Bronchial epithelial cell (primary cell): ENCODE measurements around the gene DUSP7. TPM values are rescaled to one million over a fixed set of nuclear protein-coding genes. Genes with fewer than 3 reads are reported as not detected.

Source experiments
- DNase-seq: peaks from one replicate; pipeline ENCODE4 v3.0.0-alpha.2; 2010; ENCODE audit warnings: low read depth
- FAIRE-seq: peaks from 2 replicates; lab custom pipeline; 2011; peaks lifted over from hg19 to GRCh38; lab: Jason Lieb, UNC
- H3K27me3 ChIP-seq: 2 replicates; pipeline ENCODE4 v1.5.1; 2011; ENCODE audit warnings: low read length; ENCODE audit not compliant: control insufficient read depth, insufficient read depth
- H3K36me3 ChIP-seq: 2 replicates; pipeline ENCODE4 v1.5.1; 2011; ENCODE audit warnings: low read length; ENCODE audit not compliant: control insufficient read depth, insufficient read depth
- H3K4me3 ChIP-seq: 2 replicates; pipeline ENCODE4 v1.5.1; 2011; ENCODE audit warnings: mild to moderate bottlenecking, low read depth, low read length, control low read depth
- total RNA-seq: library from RNA; depleted of rRNA; stranded (reverse); fragments of >200 nt; gene quantifications from 2 replicates; pipeline ENCODE4 v1.2.1, GENCODE V29; 2014
- TF ChIP-seq, protein P1 (sequence below): IDR thresholded peaks from 2 replicates; pipeline ENCODE4 v1.5.1; 2011; ENCODE audit warnings: mild to moderate bottlenecking, moderate library complexity, low read length, control low read depth, inconsistent platforms; ENCODE audit not compliant: insufficient read depth, severe bottlenecking

DUSP7 gene
- total RNA-seq, 1 donor from 2014 or later: 38.2 TPM

DNA sequence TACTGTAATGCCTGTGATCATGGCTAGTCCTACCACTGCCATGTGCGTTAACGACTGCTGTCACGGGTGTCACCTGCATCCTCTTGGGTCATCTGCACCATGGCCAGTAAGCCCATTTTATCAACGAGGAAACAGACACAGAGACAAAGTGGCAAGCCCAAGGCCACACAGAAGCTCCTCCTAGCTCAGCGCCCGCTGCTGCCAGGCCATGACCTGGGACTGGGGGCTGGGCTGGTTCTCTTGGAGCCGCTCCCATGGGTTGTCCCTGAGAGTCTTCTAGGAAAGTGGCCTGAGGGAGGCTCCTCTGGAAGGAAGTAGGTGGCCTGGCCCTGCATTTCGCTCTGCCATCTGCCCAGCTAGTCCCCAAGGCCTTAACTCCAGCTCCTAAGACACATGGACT is 4.9 kb downstream of the DUSP7 start:
- H3K4me3 ChIP-seq: no peak overlapping the region
- no peaks in the 10 kb centered on the region for H3K27me3 ChIP-seq
- DNase-seq (no peak), FAIRE-seq (no peak)
- peaks cover 42% of the 10 kb centered on the region for H3K36me3 ChIP-seq
- TF ChIP-seq, protein P1, sequence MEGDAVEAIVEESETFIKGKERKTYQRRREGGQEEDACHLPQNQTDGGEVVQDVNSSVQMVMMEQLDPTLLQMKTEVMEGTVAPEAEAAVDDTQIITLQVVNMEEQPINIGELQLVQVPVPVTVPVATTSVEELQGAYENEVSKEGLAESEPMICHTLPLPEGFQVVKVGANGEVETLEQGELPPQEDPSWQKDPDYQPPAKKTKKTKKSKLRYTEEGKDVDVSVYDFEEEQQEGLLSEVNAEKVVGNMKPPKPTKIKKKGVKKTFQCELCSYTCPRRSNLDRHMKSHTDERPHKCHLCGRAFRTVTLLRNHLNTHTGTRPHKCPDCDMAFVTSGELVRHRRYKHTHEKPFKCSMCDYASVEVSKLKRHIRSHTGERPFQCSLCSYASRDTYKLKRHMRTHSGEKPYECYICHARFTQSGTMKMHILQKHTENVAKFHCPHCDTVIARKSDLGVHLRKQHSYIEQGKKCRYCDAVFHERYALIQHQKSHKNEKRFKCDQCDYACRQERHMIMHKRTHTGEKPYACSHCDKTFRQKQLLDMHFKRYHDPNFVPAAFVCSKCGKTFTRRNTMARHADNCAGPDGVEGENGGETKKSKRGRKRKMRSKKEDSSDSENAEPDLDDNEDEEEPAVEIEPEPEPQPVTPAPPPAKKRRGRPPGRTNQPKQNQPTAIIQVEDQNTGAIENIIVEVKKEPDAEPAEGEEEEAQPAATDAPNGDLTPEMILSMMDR: no peak

DNA sequence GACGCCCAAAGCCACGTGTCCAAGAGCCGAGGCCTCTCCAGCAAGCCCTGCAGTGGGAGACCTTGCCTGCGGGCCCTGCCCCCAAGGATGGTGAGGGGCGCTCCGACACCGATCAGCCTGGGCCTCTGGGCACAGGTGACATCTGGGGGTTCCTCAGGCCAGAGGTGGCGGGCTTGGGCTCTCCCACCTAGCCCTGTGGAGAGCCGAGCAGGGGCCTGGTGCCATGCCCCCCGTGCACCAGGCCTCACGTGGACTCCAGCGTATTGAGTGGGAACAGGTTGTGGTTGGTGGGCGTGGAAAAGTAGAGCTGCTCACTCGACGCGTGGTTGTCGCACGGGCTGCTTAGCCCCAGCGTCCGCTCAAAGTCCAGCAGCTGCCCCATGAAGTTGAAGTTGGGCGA is 5.8 kb downstream of the DUSP7 start:
- Histone ChIP-seq H3K36me3 (peaks cover 42% of the 10 kb centered on the region), H3K27me3 (no peaks in the 10 kb centered on the region)

DNA sequence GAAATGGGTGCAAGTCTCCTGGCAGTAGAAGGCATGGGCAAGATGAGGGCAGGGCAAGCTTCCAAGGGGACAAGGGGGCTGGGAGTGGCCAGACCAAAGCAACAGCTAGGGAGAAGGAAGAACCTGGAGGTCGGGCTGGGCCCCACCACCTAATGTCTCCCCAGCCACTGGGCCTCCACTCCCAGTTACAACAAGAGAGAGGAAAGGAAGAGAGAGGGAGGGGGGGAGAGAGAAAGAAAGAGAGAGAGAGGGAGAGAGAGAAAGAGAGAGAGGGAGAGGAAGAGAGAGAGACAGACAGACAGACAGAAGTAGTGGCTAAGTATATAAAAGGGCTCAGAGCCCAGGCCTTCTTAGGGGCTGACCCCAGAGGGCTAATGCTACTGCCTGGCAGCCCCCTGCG is 6.9 kb downstream of the DUSP7 start:
- DNase-seq (no peak), FAIRE-seq (no peak)
- TF ChIP-seq, protein P1: no peak
- Histone ChIP-seq H3K4me3 (no peak overlapping the region), H3K27me3 (no peaks in the 10 kb centered on the region), H3K36me3 (peaks cover 40% of the 10 kb centered on the region)

More for the DNA sequence above, 5.8 kb downstream of the DUSP7 start:
- H3K4me3 ChIP-seq: no peak overlapping the region
- DNase-seq (no peak), FAIRE-seq (no peak)
- TF ChIP-seq, protein P1: no peak

DNA sequence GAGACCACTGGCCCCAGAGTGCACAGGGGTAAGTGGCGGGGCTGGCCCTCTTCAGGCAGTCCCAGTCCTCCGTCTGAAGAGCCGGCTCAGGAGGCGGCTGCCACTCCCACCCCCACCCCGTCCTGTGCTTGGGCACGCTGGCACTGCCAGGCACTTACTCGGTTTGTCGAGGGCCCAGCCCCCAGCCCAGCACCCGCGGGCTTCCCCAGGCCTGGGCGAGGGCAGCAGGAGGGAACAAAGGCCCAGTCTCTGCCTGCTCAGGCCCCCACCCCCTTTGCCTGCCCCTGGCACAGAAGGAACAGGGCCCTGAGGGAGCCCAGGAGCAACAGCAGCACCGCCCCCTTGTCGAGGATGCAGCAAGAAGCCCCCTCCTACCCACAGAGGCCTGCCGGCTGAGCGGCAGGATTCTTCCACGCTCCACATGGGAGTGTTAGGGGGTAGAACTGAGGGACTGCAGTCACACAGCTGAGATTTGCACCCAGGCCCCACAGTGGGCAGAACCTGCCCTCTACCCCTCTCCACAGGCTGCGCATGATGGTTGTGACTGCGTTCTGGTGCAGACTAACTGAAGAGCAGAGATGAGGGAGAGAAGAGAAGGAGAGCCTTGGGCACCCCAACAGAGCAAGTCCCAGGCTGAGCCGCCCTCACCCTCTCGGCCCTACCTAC is 8.9 kb downstream of the DUSP7 start:
- FAIRE-seq (peak; percentile 43), DNase-seq (peak; percentile 83)
- TF ChIP-seq, protein P1: no peak
- H3K4me3 ChIP-seq: no peak overlapping the region
- H3K27me3 ChIP-seq: no peaks in the 10 kb centered on the region
- H3K36me3 ChIP-seq: peaks cover 26% of the 10 kb centered on the region

DNA sequence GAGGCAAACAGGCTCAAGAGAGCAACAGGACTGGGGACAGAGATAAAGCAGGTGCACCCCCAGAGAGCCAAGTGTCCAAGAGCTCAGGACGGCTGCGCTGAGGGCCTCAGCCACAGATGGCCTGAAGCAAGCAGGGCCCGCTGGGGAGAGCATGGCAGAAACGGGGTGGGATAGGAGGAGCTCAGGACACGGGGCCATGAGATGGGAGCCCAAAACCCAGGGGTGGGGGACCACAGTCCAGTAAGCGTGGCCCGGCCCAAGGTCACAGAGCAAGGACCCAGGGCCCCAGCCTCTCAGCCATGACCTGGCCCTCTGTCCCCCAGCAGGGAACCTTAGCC is 9.5 kb downstream of the DUSP7 start:
- DNase-seq: no peak
- Histone ChIP-seq H3K27me3 (no peaks in the 10 kb centered on the region), H3K36me3 (peaks cover 21% of the 10 kb centered on the region), H3K4me3 (peak overlapping the region; percentile 1)
- TF ChIP-seq, protein P1: no peak
- no peak for FAIRE-seq

DNA sequence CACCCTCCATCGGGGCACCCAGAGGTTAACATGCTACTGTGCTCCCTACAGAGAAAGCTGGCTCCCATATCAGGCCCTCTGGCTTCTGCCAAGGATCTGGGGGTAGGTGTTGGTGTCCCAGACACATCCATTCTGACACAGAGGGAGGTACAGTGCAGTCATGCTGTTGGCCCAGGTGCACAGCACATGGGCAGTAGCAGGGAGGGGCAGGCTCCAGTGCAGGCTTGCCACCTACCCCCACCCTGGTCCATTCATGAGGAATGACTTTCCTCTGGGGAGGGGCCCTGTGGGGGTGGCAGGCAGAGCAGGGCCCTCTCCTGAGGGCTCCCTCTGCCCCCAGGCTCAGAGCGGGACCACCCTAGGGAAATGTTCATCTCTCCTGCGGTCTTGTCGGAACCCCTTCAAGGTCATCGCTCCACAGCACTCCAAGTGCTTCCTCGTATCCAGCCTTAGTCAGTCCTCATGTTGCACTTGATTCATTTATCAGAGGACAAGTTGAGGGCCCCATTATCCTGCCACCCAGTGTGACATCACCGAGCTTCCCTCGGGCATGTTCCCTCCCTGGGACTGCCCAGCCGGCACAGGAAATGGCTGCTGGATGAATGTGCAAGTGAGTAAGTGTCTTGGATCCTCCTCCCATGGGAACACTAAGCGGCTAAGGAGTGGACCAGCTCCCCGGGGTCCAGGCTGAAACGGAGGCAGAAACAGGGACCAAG is 10.0 kb downstream of the DUSP7 start:
- peak; percentile 100 for FAIRE-seq
- Histone ChIP-seq H3K4me3 (no peak overlapping the region), H3K36me3 (peaks cover 16% of the 10 kb centered on the region), H3K27me3 (no peaks in the 10 kb centered on the region)
- TF ChIP-seq, protein P1: no peak
- peak; percentile 99 for DNase-seq
